ENCODE data around the gene GIMAP5.

GRCh38 chr7:150719960-150720891 lies 17.0 kb upstream of the GIMAP5 start:
- TF ChIP-seq, protein P1, sequence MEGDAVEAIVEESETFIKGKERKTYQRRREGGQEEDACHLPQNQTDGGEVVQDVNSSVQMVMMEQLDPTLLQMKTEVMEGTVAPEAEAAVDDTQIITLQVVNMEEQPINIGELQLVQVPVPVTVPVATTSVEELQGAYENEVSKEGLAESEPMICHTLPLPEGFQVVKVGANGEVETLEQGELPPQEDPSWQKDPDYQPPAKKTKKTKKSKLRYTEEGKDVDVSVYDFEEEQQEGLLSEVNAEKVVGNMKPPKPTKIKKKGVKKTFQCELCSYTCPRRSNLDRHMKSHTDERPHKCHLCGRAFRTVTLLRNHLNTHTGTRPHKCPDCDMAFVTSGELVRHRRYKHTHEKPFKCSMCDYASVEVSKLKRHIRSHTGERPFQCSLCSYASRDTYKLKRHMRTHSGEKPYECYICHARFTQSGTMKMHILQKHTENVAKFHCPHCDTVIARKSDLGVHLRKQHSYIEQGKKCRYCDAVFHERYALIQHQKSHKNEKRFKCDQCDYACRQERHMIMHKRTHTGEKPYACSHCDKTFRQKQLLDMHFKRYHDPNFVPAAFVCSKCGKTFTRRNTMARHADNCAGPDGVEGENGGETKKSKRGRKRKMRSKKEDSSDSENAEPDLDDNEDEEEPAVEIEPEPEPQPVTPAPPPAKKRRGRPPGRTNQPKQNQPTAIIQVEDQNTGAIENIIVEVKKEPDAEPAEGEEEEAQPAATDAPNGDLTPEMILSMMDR (IDR thresholded peaks at IDR 0.05): no peak
- no peak for TF ChIP-seq EZH2phosphoT487 (IDR thresholded peaks at IDR 0.05)

Data from neural progenitor cell (in vitro differentiated cells).